ENCODE measurements around the gene PTPRG.

The PTPRG gene

GRCh38 chr3:61914276-61914675, 352.9 kb downstream of the PTPRG start:
- DNase-seq (no peak), ATAC-seq (no peak)
- no peaks in the 10 kb centered on the region for H3K4me1 Mint-ChIP-seq

GRCh38 chr3:61915296-61915695, 353.9 kb downstream of the PTPRG start:
- no peak overlapping the region for H3K4me3 Mint-ChIP-seq
- H3K36me3 Mint-ChIP-seq (ENCODE audit: low read depth) = no peaks in the 10 kb centered on the region
- H3K4me1 Mint-ChIP-seq = no peaks in the 10 kb centered on the region
- H3K27me3 Mint-ChIP-seq = no peaks in the 10 kb centered on the region
- peaks cover 7% of the 10 kb centered on the region for H3K9me3 Mint-ChIP-seq
- ATAC-seq = no peak
- DNase-seq = no peak
- no peak overlapping the region for H3K27ac Mint-ChIP-seq

More at GRCh38 chr3:61914276-61914675, 352.9 kb downstream of the PTPRG start:
- no peak overlapping the region for H3K27ac Mint-ChIP-seq
- H3K4me3 Mint-ChIP-seq = no peak overlapping the region
- no peaks in the 10 kb centered on the region for H3K27me3 Mint-ChIP-seq
- peaks cover 7% of the 10 kb centered on the region for H3K9me3 Mint-ChIP-seq
- H3K36me3 Mint-ChIP-seq (ENCODE audit: low read depth) = no peaks in the 10 kb centered on the region

- H3K9me3 Mint-ChIP-seq = peaks cover 7% of the 10 kb centered on the region
- H3K27me3 Mint-ChIP-seq = peaks cover 2% of the 10 kb centered on the region
- ATAC-seq (no peak), DNase-seq (no peak)
- H3K4me3 Mint-ChIP-seq = no peak overlapping the region
- no peaks in the 10 kb centered on the region for H3K36me3 Mint-ChIP-seq (ENCODE audit: low read depth)
- no peaks in the 10 kb centered on the region for H3K4me1 Mint-ChIP-seq
- H3K27ac Mint-ChIP-seq = no peak overlapping the region
These were observed 358.0 kb downstream of the PTPRG start for GRCh38 chr3:61919371-61919770.

DNA sequence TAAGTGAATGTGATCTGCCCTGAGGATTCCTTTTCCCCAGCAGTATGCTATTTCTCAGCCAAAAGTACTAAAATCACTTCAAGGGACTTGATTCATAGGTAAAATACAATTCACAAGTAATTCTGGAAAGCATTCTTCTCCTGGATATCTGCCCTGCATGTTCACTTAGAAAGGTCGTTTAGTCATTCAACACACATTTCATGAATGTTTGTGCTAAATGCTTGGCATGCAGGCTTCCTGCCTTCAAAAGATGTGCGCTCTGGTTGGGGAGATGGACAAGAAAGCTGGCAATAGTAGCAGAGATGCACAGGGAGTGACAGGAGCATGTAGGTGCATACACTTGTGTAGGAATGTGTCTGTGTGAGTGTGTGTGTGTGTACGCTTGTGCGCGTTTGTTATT, 360.7 kb downstream of the PTPRG start:
- Mint-ChIP-seq H3K27ac (no peak overlapping the region), H3K9me3 (no peaks in the 10 kb centered on the region), H3K36me3 (ENCODE audit: low read depth) (no peaks in the 10 kb centered on the region), H3K27me3 (peaks cover 2% of the 10 kb centered on the region), H3K4me1 (no peaks in the 10 kb centered on the region), H3K4me3 (no peak overlapping the region)
- DNase-seq (no peak), ATAC-seq (no peak)

- no peaks in the 10 kb centered on the region for H3K36me3 Mint-ChIP-seq (ENCODE audit: low read depth)
- ATAC-seq = no peak
These were observed 362.8 kb downstream of the PTPRG start for GRCh38 chr3:61924090-61924735.

DNA sequence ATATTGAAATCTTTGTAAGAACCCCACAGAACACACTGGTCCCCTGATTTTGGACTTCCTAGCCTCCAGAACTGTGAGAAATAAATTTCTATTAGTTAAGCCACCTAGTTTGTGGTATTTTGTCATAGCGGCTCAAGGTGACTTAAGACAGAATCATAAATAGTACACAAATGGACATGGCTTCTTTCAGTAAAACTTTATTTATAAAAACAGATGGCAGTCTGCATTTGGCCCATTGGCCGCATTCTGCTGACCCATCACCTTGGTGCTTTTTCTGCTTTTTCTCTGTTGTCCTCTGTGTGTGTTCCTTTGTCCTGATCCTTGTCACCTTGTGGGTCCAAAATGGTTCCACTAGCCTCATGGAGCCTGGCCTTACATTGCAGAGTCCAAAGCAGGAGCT, 363.6 kb downstream of the PTPRG start:
- Mint-ChIP-seq H3K4me3 (no peak overlapping the region), H3K36me3 (ENCODE audit: low read depth) (no peaks in the 10 kb centered on the region), H3K27me3 (peaks cover 2% of the 10 kb centered on the region), H3K27ac (no peak overlapping the region), H3K9me3 (no peaks in the 10 kb centered on the region), H3K4me1 (no peaks in the 10 kb centered on the region)
- DNase-seq (no peak), ATAC-seq (no peak)

More at GRCh38 chr3:61924090-61924735, 362.8 kb downstream of the PTPRG start:
- H3K27ac Mint-ChIP-seq = no peak overlapping the region
- no peak for DNase-seq
- H3K9me3 Mint-ChIP-seq = no peaks in the 10 kb centered on the region
- no peaks in the 10 kb centered on the region for H3K4me1 Mint-ChIP-seq
- H3K4me3 Mint-ChIP-seq = no peak overlapping the region
- H3K27me3 Mint-ChIP-seq = peaks cover 2% of the 10 kb centered on the region

DNA sequence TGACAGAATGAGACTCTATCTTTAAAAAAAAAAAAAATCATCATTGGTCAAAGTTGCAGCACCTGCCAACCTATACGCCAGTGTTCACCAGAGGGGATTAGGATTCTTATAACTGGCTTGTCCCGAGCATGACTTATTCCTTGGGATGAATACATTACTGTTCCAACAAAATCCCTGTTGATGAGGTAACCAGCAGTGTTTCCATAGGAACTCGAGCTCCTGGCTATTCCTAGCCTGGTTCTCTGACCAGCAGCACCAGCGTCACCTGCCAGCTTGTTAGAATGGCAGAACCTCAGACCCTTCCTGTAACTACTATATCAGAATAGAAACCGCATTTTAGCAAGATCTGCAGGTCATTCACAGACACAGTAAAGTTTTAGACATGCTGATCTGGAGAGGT, 364.4 kb downstream of the PTPRG start:
- no peak for DNase-seq
- Mint-ChIP-seq H3K36me3 (ENCODE audit: low read depth) (no peaks in the 10 kb centered on the region), H3K27ac (no peak overlapping the region), H3K4me1 (no peaks in the 10 kb centered on the region), H3K9me3 (no peaks in the 10 kb centered on the region), H3K4me3 (no peak overlapping the region), H3K27me3 (peaks cover 2% of the 10 kb centered on the region)
- no peak for ATAC-seq

- no peak overlapping the region for H3K4me3 Mint-ChIP-seq
- H3K27me3 Mint-ChIP-seq = peaks cover 2% of the 10 kb centered on the region
- no peaks in the 10 kb centered on the region for H3K4me1 Mint-ChIP-seq
- ATAC-seq = no peak
- H3K27ac Mint-ChIP-seq = no peak overlapping the region
- H3K9me3 Mint-ChIP-seq = no peaks in the 10 kb centered on the region
- DNase-seq = no peak
- no peaks in the 10 kb centered on the region for H3K36me3 Mint-ChIP-seq (ENCODE audit: low read depth)
These were observed 365.6 kb downstream of the PTPRG start for GRCh38 chr3:61926923-61927322.

DNA sequence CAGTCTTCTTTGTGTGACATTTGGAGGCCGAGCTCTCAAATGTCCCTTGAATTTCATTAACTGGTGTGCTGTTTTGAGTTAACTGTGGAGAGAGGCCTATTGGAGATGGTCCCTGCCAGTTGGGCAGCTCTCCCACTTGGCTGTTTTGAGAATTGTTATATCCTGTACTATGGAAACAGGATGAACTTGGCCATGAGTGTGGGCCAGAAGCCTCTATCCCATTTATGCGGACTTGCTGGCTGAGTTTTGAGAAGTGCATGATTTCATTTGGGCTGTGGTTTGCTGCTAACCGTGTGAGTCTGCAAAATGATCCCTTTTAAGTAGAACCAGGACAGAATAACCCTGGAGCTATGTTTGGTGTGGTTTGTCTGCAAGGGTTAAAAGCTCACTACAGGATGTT, 366.0 kb downstream of the PTPRG start:
- Mint-ChIP-seq H3K27ac (no peak overlapping the region), H3K4me1 (no peaks in the 10 kb centered on the region), H3K4me3 (no peak overlapping the region), H3K27me3 (peaks cover 2% of the 10 kb centered on the region), H3K36me3 (ENCODE audit: low read depth) (no peaks in the 10 kb centered on the region), H3K9me3 (no peaks in the 10 kb centered on the region)
- ATAC-seq (no peak), DNase-seq (no peak)

DNA sequence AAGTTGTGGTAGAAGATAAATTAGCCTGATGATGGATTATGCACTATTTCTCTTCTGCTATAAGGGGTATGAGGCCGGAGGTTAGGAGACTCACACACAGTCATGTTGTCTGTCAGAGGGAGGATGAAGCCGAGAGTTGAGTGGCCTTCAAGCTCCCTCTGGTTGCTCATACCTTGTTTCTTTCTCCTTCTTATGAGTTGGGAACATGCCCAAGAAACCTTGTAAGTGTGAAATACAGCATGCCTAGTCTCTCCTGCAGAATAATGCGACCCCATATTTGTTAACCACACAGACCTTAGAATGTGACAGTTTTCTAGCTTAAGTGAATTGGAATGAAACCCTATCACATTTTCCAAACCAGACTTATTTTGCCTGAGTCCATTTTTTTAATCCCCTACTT, 366.7 kb downstream of the PTPRG start:
- H3K36me3 Mint-ChIP-seq (ENCODE audit: low read depth) = no peaks in the 10 kb centered on the region
- H3K4me1 Mint-ChIP-seq = no peaks in the 10 kb centered on the region
- ATAC-seq (no peak), DNase-seq (no peak)
- no peak overlapping the region for H3K27ac Mint-ChIP-seq
- H3K4me3 Mint-ChIP-seq = no peak overlapping the region
- H3K27me3 Mint-ChIP-seq = peaks cover 2% of the 10 kb centered on the region
- no peaks in the 10 kb centered on the region for H3K9me3 Mint-ChIP-seq

DNA sequence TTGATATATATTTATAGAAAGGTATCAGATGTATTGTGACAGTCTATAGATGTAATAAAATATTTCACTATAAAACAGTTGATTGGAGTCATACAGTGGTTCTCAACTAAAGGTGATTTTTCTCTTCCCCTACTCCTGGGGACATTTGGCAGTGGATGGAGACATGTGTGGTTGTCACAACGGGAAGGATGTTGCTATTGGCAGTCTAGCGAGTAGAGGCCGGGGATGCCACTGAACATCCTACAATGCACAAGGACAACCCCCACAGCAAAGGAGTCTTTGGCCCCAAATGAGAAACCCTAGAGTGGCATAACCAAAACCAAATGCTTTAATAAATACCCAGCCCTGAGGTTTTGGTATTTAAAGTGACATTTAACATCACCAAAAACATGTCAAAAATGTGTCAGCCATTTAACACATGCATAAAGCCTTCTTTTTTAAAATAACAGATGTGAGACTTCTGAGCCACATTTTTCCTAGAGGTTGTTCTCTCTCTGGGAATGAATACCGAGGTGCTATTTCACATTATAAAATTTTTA, 367.5 kb downstream of the PTPRG start:
- no peaks in the 10 kb centered on the region for H3K36me3 Mint-ChIP-seq (ENCODE audit: low read depth)
- no peaks in the 10 kb centered on the region for H3K9me3 Mint-ChIP-seq
- H3K27ac Mint-ChIP-seq = no peak overlapping the region
- no peaks in the 10 kb centered on the region for H3K4me1 Mint-ChIP-seq
- H3K4me3 Mint-ChIP-seq = no peak overlapping the region
- peaks cover 2% of the 10 kb centered on the region for H3K27me3 Mint-ChIP-seq
- DNase-seq (no peak), ATAC-seq (no peak)

- Mint-ChIP-seq H3K9me3 (no peaks in the 10 kb centered on the region), H3K27me3 (no peaks in the 10 kb centered on the region), H3K4me1 (no peaks in the 10 kb centered on the region), H3K4me3 (no peak overlapping the region), H3K27ac (no peak overlapping the region), H3K36me3 (ENCODE audit: low read depth) (no peaks in the 10 kb centered on the region)
- no peak for DNase-seq
- no peak for ATAC-seq
These were observed 368.2 kb downstream of the PTPRG start for GRCh38 chr3:61929617-61930016.

DNA sequence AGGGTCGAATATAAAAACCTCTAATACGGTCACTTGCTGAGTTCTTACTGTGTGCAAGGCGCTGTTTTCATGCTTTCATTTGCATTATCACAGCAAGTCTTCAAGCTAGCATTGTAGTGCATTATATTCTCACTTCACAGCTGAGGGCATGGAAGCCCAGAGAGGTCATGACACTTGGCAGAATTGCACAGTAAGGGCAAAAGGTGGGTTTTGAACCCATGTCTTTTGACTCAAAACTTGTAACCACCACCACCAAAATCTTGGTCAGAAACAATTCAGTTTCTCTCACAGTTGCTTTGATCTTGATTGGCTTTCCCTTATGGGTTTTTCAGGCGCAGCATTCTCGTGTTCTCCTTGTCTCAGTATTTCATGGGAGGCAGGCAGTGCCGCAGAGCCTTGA, 371.1 kb downstream of the PTPRG start:
- DNase-seq (no peak), ATAC-seq (no peak)
- no peak overlapping the region for H3K4me3 Mint-ChIP-seq
- no peak overlapping the region for H3K27ac Mint-ChIP-seq
- H3K27me3 Mint-ChIP-seq = peaks cover 3% of the 10 kb centered on the region
- no peaks in the 10 kb centered on the region for H3K9me3 Mint-ChIP-seq
- no peaks in the 10 kb centered on the region for H3K4me1 Mint-ChIP-seq
- no peaks in the 10 kb centered on the region for H3K36me3 Mint-ChIP-seq (ENCODE audit: low read depth)

GRCh38 chr3:61933798-61934504, 372.6 kb downstream of the PTPRG start:
- no peak overlapping the region for H3K27ac Mint-ChIP-seq
- H3K27me3 Mint-ChIP-seq = peaks cover 3% of the 10 kb centered on the region
- H3K36me3 Mint-ChIP-seq (ENCODE audit: low read depth) = no peaks in the 10 kb centered on the region
- H3K4me3 Mint-ChIP-seq = no peak overlapping the region
- H3K9me3 Mint-ChIP-seq = no peaks in the 10 kb centered on the region
- no peaks in the 10 kb centered on the region for H3K4me1 Mint-ChIP-seq
- no peak for ATAC-seq
- DNase-seq = no peak

GRCh38 chr3:61934505-61934871, 373.1 kb downstream of the PTPRG start:
- H3K9me3 Mint-ChIP-seq = no peaks in the 10 kb centered on the region
- ATAC-seq (no peak), DNase-seq (no peak)
- no peak overlapping the region for H3K27ac Mint-ChIP-seq
- no peaks in the 10 kb centered on the region for H3K36me3 Mint-ChIP-seq (ENCODE audit: low read depth)
- H3K4me1 Mint-ChIP-seq = no peaks in the 10 kb centered on the region
- H3K27me3 Mint-ChIP-seq = peaks cover 3% of the 10 kb centered on the region
- no peak overlapping the region for H3K4me3 Mint-ChIP-seq

Measured in activated naive CD8-positive, alpha-beta T cell treated with anti-CD3 and anti-CD28 coated beads, Interleukin-2, amount 50 U/mL, for 24 hours (primary cell).